ENCODE results near the gene RERG.
"Not testable (repeated sequence)": the region's sequence is repeated elsewhere in the genome, so short reads cannot be mapped to it uniquely, and the experiment has no call there.

Gene RERG

GRCh38 chr12:15234011-15234410 is 12.8 kb upstream of the RERG start:
- H3K36me3 ChIP-seq (ENCODE audit: control insufficient read depth, insufficient read depth, low read length): no peaks in the 10 kb centered on the region
- no peaks in the 10 kb centered on the region for H3K4me1 ChIP-seq (ENCODE audit: control insufficient read depth, insufficient read depth, low read length)
- no peak overlapping the region for H3K9ac ChIP-seq (ENCODE audit: low read length)
- H3K27ac ChIP-seq (ENCODE audit: low read depth, low read length): no peak overlapping the region
- H3K4me3 ChIP-seq (ENCODE audit: low read length): no peak overlapping the region
- no peaks in the 10 kb centered on the region for H3K27me3 ChIP-seq (ENCODE audit: control insufficient read depth, insufficient read depth, low read length)

- Histone ChIP-seq H3K36me3 (ENCODE audit: control insufficient read depth, insufficient read depth, low read length) (no peaks in the 10 kb centered on the region), H3K4me3 (ENCODE audit: low read length) (no peak overlapping the region), H3K4me1 (ENCODE audit: control insufficient read depth, insufficient read depth, low read length) (no peaks in the 10 kb centered on the region), H3K27ac (ENCODE audit: low read depth, low read length) (no peak overlapping the region), H3K27me3 (ENCODE audit: control insufficient read depth, insufficient read depth, low read length) (no peaks in the 10 kb centered on the region), H3K9ac (ENCODE audit: low read length) (no peak overlapping the region)
Measured at GRCh38 chr12:15232959-15233358, 11.7 kb upstream of the RERG start.

- H3K9ac ChIP-seq (ENCODE audit: low read length): no peak overlapping the region
- peaks cover 5% of the 10 kb centered on the region for H3K4me1 ChIP-seq (ENCODE audit: control insufficient read depth, insufficient read depth, low read length)
- H3K36me3 ChIP-seq (ENCODE audit: control insufficient read depth, insufficient read depth, low read length): no peaks in the 10 kb centered on the region
- H3K27me3 ChIP-seq (ENCODE audit: control insufficient read depth, insufficient read depth, low read length): no peaks in the 10 kb centered on the region
- no peak overlapping the region for H3K27ac ChIP-seq (ENCODE audit: low read depth, low read length)
- no peak overlapping the region for H3K4me3 ChIP-seq (ENCODE audit: low read length)
Measured at GRCh38 chr12:15231493-15231892, 10.3 kb upstream of the RERG start.

DNA sequence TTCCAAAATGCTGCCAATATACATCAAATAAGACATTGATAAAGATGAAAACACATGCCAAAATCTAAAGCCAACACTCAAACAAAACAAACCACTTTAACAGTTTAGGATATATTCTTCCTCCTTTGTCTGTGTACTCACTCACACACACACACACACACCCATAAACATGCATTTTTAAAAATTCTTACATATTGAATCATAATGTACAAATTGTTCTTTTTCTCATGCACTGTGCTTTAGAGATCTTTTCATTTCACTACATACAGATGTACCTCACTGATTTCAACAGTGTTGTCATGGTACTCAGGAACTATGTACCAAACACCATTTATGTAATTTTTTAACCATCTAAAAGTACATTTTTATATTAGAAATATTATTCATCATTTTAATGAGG is 9.5 kb upstream of the RERG start:
- Histone ChIP-seq H3K27me3 (ENCODE audit: control insufficient read depth, insufficient read depth, low read length) (no peaks in the 10 kb centered on the region), H3K36me3 (ENCODE audit: control insufficient read depth, insufficient read depth, low read length) (no peaks in the 10 kb centered on the region), H3K4me1 (ENCODE audit: control insufficient read depth, insufficient read depth, low read length) (peaks cover 5% of the 10 kb centered on the region), H3K4me3 (ENCODE audit: low read length) (no peak overlapping the region), H3K9ac (ENCODE audit: low read length) (no peak overlapping the region), H3K27ac (ENCODE audit: low read depth, low read length) (no peak overlapping the region)

GRCh38 chr12:15230137-15230536 is 8.9 kb upstream of the RERG start:
- peaks cover 5% of the 10 kb centered on the region for H3K4me1 ChIP-seq (ENCODE audit: control insufficient read depth, insufficient read depth, low read length)
- no peaks in the 10 kb centered on the region for H3K27me3 ChIP-seq (ENCODE audit: control insufficient read depth, insufficient read depth, low read length)
- no peak overlapping the region for H3K9ac ChIP-seq (ENCODE audit: low read length)
- no peaks in the 10 kb centered on the region for H3K36me3 ChIP-seq (ENCODE audit: control insufficient read depth, insufficient read depth, low read length)
- H3K27ac ChIP-seq (ENCODE audit: low read depth, low read length): no peak overlapping the region
- no peak overlapping the region for H3K4me3 ChIP-seq (ENCODE audit: low read length)

DNA sequence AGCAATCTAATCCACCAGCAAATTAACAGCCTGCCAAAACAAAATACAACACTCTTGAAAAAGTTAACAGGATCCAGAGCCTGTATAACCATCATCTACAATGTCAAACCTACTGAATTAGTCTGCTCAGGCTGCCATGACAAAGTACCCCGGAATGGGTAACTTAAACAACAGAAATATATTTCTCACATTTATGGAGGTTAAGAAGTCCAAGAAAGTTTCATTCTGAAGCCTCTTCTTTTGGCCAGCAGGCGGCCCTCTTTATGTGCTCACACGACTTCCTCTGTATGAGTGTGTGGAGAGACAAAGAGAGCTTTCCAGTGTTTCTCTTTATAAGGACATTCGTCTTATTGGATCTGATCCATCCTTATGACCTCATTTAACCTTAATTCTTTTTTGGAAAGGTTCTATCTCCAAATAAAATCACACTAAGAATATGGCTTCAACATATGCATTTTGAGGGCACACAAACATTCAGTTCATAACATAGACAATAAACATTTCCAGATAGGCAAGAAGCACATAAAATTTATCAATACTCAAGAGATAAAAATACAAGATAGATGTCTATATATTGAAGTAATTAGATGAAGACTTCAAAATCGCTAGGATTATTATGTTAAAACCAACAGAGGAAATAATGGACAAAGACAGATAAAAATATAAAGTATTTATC is 5.9 kb upstream of the RERG start:
- Histone ChIP-seq H3K4me3 (ENCODE audit: low read length) (no peak overlapping the region), H3K27me3 (ENCODE audit: control insufficient read depth, insufficient read depth, low read length) (no peaks in the 10 kb centered on the region), H3K9ac (ENCODE audit: low read length) (no peak overlapping the region), H3K4me1 (ENCODE audit: control insufficient read depth, insufficient read depth, low read length) (peaks cover 5% of the 10 kb centered on the region), H3K36me3 (ENCODE audit: control insufficient read depth, insufficient read depth, low read length) (no peaks in the 10 kb centered on the region), H3K27ac (ENCODE audit: low read depth, low read length) (no peak overlapping the region)

- not testable (repeated sequence) for H3K4me3 ChIP-seq (ENCODE audit: low read length); H3K36me3 ChIP-seq (ENCODE audit: control insufficient read depth, insufficient read depth, low read length); H3K27me3 ChIP-seq (ENCODE audit: control insufficient read depth, insufficient read depth, low read length); H3K4me1 ChIP-seq (ENCODE audit: control insufficient read depth, insufficient read depth, low read length); H3K9ac ChIP-seq (ENCODE audit: low read length); H3K27ac ChIP-seq (ENCODE audit: low read depth, low read length)
Measured at GRCh38 chr12:15225863-15226218, 4.6 kb upstream of the RERG start.

- Histone ChIP-seq H3K4me3 (ENCODE audit: low read length) (no peak overlapping the region), H3K4me1 (ENCODE audit: control insufficient read depth, insufficient read depth, low read length) (peaks cover 5% of the 10 kb centered on the region), H3K36me3 (ENCODE audit: control insufficient read depth, insufficient read depth, low read length) (no peaks in the 10 kb centered on the region), H3K27me3 (ENCODE audit: control insufficient read depth, insufficient read depth, low read length) (no peaks in the 10 kb centered on the region), H3K27ac (ENCODE audit: low read depth, low read length) (no peak overlapping the region), H3K9ac (ENCODE audit: low read length) (no peak overlapping the region)
Measured at GRCh38 chr12:15225136-15225862, 4.1 kb upstream of the RERG start.

- Histone ChIP-seq H3K27me3 (ENCODE audit: control insufficient read depth, insufficient read depth, low read length) (no peaks in the 10 kb centered on the region), H3K36me3 (ENCODE audit: control insufficient read depth, insufficient read depth, low read length) (no peaks in the 10 kb centered on the region), H3K4me3 (ENCODE audit: low read length) (no peak overlapping the region), H3K9ac (ENCODE audit: low read length) (no peak overlapping the region), H3K27ac (ENCODE audit: low read depth, low read length) (no peak overlapping the region), H3K4me1 (ENCODE audit: control insufficient read depth, insufficient read depth, low read length) (peaks cover 3% of the 10 kb centered on the region)
Measured at GRCh38 chr12:15222219-15222618, 1.0 kb upstream of the RERG start.

- Histone ChIP-seq H3K27me3 (ENCODE audit: control insufficient read depth, insufficient read depth, low read length) (no peaks in the 10 kb centered on the region), H3K36me3 (ENCODE audit: control insufficient read depth, insufficient read depth, low read length) (no peaks in the 10 kb centered on the region), H3K27ac (ENCODE audit: low read depth, low read length) (peak overlapping the region; percentile 88), H3K4me3 (ENCODE audit: low read length) (peak overlapping the region; percentile 87), H3K4me1 (ENCODE audit: control insufficient read depth, insufficient read depth, low read length) (peaks cover 6% of the 10 kb centered on the region), H3K9ac (ENCODE audit: low read length) (no peak overlapping the region)
Measured at GRCh38 chr12:15220451-15220850, 766 bp downstream of the RERG start.

GRCh38 chr12:15218794-15219193 is 2.4 kb downstream of the RERG start:
- H3K36me3 ChIP-seq (ENCODE audit: control insufficient read depth, insufficient read depth, low read length): no peaks in the 10 kb centered on the region
- peaks cover 14% of the 10 kb centered on the region for H3K4me1 ChIP-seq (ENCODE audit: control insufficient read depth, insufficient read depth, low read length)
- no peaks in the 10 kb centered on the region for H3K27me3 ChIP-seq (ENCODE audit: control insufficient read depth, insufficient read depth, low read length)
- H3K9ac ChIP-seq (ENCODE audit: low read length): no peak overlapping the region
- peak overlapping the region; percentile 47 for H3K27ac ChIP-seq (ENCODE audit: low read depth, low read length)
- H3K4me3 ChIP-seq (ENCODE audit: low read length): peak overlapping the region; percentile 7

- Histone ChIP-seq H3K9ac (ENCODE audit: low read length) (no peak overlapping the region), H3K4me3 (ENCODE audit: low read length) (no peak overlapping the region), H3K4me1 (ENCODE audit: control insufficient read depth, insufficient read depth, low read length) (peaks cover 24% of the 10 kb centered on the region), H3K27ac (ENCODE audit: low read depth, low read length) (peak overlapping the region; percentile 38), H3K27me3 (ENCODE audit: control insufficient read depth, insufficient read depth, low read length) (no peaks in the 10 kb centered on the region), H3K36me3 (ENCODE audit: control insufficient read depth, insufficient read depth, low read length) (no peaks in the 10 kb centered on the region)
Measured at GRCh38 chr12:15216036-15216889, 5.0 kb downstream of the RERG start.
